K562 (cell line): ENCODE data around the gene BFSP2. TPM values are rescaled to one million over a fixed set of nuclear protein-coding genes. Genes with fewer than 3 reads are reported as not detected.

Experiments used
- ATF7 ChIP-seq: fragments of 450-650 bp; IDR thresholded peaks from 2 replicates; pipeline ENCODE4 v1.7.1; 2014; ENCODE audit warnings: mild to moderate bottlenecking, moderate library complexity
- BHLHE40 ChIP-seq: IDR thresholded peaks from 2 replicates; pipeline ENCODE4 v1.6.1; 2011; ENCODE audit warnings: low read length, improper control_type of control experiment
- ELF4 ChIP-seq: fragments of 450-650 bp; formaldehyde crosslinking; IDR thresholded peaks from 2 replicates; pipeline ENCODE4 v1.4.0; 2022; ENCODE audit warnings: missing genetic modification characterization
- HDAC2 ChIP-seq: fragments of 450-650 bp; IDR thresholded peaks from 2 replicates; pipeline ENCODE4 v1.6.1; 2016; ENCODE audit warnings: mild to moderate bottlenecking
- HDGF ChIP-seq: fragments of 450-650 bp; IDR thresholded peaks from 2 replicates; pipeline ENCODE4 v1.6.1; 2016
- HEY1 ChIP-seq: fragments of 250-450 bp; sonication (Bioruptor Pico); IDR thresholded peaks from 2 replicates; pipeline ENCODE4 v1.5.0; 2020; ENCODE audit warnings: mild to moderate bottlenecking, moderate library complexity, borderline replicate concordance
- KDM1A ChIP-seq, 2 experiments: fragments of 450-650 bp; IDR thresholded peaks; 2 replicates each; pipeline ENCODE4 v1.6.1; 2016; ENCODE audit warnings: mild to moderate bottlenecking in 2 of 2
- KLF16 ChIP-seq: IDR thresholded peaks from 2 replicates; pipeline ENCODE4 v1.6.1; 2016; ENCODE audit warnings: antibody characterized with exemption
- NCOR1 ChIP-seq: fragments of 450-650 bp; IDR thresholded peaks from 2 replicates; pipeline ENCODE4 v1.6.1; 2016; ENCODE audit warnings: mild to moderate bottlenecking, moderate library complexity
- ZBTB17 ChIP-seq: fragments of 450-650 bp; formaldehyde crosslinking; IDR thresholded peaks from 2 replicates; pipeline ENCODE4 v1.4.0; 2020; ENCODE audit warnings: mild to moderate bottlenecking
- ZNF589 ChIP-seq: fragments of 200-800 bp; sonication (Bioruptor generic); IDR thresholded peaks from 2 replicates; pipeline ENCODE4 v1.6.1; 2016; ENCODE audit warnings: low read depth, missing genetic modification characterization, missing compliant biosample characterization
- polyA plus RNA-seq, 8 experiments: library from polyadenylated mRNA; depleted of rRNA in 4 of 8; stranded (reverse) in 5 of 8; unstranded in 3 of 8; fragments of >200 nt; fragmentation: Nextera tagmentation in 2 of 8; fragmentation: Illumina TruSeq in 1 of 8; extraction: Ambion mirVana in 2 of 8; extraction: Trizol in 1 of 8; gene quantifications; 2 replicates each; pipeline versions ENCODE4 v1.2.1 to v1.2.3, GENCODE V29; 2011 to 2014; ENCODE audit warnings: inconsistent platforms in 1 of 8, missing spikeins in 1 of 8
- total RNA-seq, 7 experiments: library from RNA; depleted of rRNA in 6 of 7; stranded (reverse); fragments of >200 nt in 6 of 7; fragmentation: Illumina TruSeq in 2 of 7; extraction: Trizol in 2 of 7; gene quantifications; 2 replicates each; pipeline versions ENCODE4 v1.2.1 to v1.2.3, GENCODE V29; 2011 to 2021; ENCODE audit warnings: low replicate concordance in 1 of 7
- TF ChIP-seq, protein P1 (sequence below): fragments of 450-650 bp; IDR thresholded peaks from 2 replicates; pipeline ENCODE4 v1.6.1; 2018; ENCODE audit not compliant: partially characterized antibody
- TF ChIP-seq, protein P2 (sequence below), 2 experiments: IDR thresholded peaks in 1 of 2; conservative IDR thresholded peaks in 1 of 2; 2 replicates each; pipeline ENCODE4 v1.6.1; 2016; ENCODE audit warnings: low read depth in 2 of 2, mild to moderate bottlenecking in 1 of 2, missing compliant biosample characterization in 1 of 2, missing genetic modification characterization in 1 of 2, moderate library complexity in 1 of 2
- TF ChIP-seq, protein P3 (sequence below), 2 experiments: fragments of 450-650 bp in 1 of 2; sonication (generic) in 1 of 2; formaldehyde crosslinking in 1 of 2; IDR thresholded peaks in 1 of 2; conservative IDR thresholded peaks in 1 of 2; 2 replicates each; pipeline versions ENCODE4 v1.6.1 to v1.8.1; 2016 to 2023; ENCODE audit warnings: mild to moderate bottlenecking in 2 of 2, moderate library complexity in 2 of 2, inconsistent platforms in 1 of 2, missing genetic modification reagents in 1 of 2
- TF ChIP-seq, protein P4 (sequence below), 2 experiments: fragments of 150-350 bp in 1 of 2; IDR thresholded peaks; 2 replicates each; pipeline ENCODE4 v1.6.1; 2012 to 2016; ENCODE audit warnings: low read depth in 2 of 2, low read length in 2 of 2, mild to moderate bottlenecking in 1 of 2, moderate library complexity in 1 of 2

The BFSP2 gene
- total and polyA plus RNA-seq, 9 of the 15 experiments (the other 6 are each of a cell fraction or from before 2014, with no cell fraction given) = not detected

DNA sequence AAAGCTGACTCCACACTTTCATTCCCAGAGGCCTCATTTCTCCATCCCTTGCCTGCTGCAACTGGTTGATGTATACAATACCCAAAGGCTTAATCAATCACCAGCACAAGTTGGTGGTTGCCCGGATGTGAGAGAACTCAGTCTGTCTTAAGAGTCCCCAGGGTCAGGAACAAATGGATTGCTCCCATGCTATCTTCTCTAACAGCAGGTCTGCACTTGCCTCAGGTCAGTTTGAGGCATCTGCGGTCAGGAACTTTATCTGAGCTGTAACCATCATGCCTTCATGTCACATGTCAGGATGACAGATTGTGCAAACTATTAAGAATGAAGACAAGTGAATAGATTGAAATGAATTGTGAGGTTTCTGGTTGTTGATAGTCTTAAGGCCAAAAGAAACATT is 56.1 kb downstream of the BFSP2 start (continued):
- TF ChIP-seq KLF16 = peak; percentile 85
- TF ChIP-seq KDM1A (IDR thresholded peaks at IDR 0.05) = peak; percentile 74 to 76
- peak; percentile 80; the same call in 1 of the 2 replicates for TF ChIP-seq HEY1
- peak; percentile 79 for TF ChIP-seq BHLHE40
- TF ChIP-seq, protein P1, sequence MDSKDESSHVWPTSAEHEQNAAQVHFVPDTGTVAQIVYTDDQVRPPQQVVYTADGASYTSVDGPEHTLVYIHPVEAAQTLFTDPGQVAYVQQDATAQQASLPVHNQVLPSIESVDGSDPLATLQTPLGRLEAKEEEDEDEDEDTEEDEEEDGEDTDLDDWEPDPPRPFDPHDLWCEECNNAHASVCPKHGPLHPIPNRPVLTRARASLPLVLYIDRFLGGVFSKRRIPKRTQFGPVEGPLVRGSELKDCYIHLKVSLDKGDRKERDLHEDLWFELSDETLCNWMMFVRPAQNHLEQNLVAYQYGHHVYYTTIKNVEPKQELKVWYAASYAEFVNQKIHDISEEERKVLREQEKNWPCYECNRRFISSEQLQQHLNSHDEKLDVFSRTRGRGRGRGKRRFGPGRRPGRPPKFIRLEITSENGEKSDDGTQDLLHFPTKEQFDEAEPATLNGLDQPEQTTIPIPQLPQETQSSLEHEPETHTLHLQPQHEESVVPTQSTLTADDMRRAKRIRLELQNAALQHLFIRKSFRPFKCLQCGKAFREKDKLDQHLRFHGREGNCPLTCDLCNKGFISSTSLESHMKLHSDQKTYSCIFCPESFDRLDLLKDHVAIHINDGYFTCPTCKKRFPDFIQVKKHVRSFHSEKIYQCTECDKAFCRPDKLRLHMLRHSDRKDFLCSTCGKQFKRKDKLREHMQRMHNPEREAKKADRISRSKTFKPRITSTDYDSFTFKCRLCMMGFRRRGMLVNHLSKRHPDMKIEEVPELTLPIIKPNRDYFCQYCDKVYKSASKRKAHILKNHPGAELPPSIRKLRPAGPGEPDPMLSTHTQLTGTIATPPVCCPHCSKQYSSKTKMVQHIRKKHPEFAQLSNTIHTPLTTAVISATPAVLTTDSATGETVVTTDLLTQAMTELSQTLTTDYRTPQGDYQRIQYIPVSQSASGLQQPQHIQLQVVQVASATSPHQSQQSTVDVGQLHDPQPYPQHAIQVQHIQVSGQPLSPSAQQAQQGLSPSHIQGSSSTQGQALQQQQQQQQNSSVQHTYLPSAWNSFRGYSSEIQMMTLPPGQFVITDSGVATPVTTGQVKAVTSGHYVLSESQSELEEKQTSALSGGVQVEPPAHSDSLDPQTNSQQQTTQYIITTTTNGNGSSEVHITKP = peak; percentile 55
- TF ChIP-seq ELF4 (CRISPR knock-in tag) = no peak
- 0 out of 2 replicates have a peak, but pooled peaks have one; percentile 26 for TF ChIP-seq HDAC2
- TF ChIP-seq ATF7 = peak; percentile 26; the same call in 1 of the 2 replicates
- TF ChIP-seq ZBTB17 (CRISPR knock-in tag) = peak; percentile 33; the same call in 1 of the 2 replicates
- TF ChIP-seq ZNF589 (CRISPR knock-in tag) = no peak
- TF ChIP-seq, protein P2, sequence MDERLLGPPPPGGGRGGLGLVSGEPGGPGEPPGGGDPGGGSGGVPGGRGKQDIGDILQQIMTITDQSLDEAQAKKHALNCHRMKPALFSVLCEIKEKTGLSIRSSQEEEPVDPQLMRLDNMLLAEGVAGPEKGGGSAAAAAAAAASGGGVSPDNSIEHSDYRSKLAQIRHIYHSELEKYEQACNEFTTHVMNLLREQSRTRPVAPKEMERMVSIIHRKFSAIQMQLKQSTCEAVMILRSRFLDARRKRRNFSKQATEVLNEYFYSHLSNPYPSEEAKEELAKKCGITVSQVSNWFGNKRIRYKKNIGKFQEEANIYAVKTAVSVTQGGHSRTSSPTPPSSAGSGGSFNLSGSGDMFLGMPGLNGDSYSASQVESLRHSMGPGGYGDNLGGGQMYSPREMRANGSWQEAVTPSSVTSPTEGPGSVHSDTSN (CRISPR knock-in tag; IDR thresholded peaks at IDR 0.05; ENCODE audit: low read depth) = no peak
- TF ChIP-seq, protein P2 (tag; conservative IDR thresholded peaks at IDR 0.05; ENCODE audit: low read depth) = peak; percentile 85
- TF ChIP-seq, protein P3, sequence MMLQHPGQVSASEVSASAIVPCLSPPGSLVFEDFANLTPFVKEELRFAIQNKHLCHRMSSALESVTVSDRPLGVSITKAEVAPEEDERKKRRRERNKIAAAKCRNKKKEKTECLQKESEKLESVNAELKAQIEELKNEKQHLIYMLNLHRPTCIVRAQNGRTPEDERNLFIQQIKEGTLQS (IDR thresholded peaks at IDR 0.05) = no peak
- TF ChIP-seq, protein P3 (CRISPR knock-in tag; conservative IDR thresholded peaks at IDR 0.05) = no peak
- peak; percentile 47 for TF ChIP-seq NCOR1
- TF ChIP-seq, protein P4, sequence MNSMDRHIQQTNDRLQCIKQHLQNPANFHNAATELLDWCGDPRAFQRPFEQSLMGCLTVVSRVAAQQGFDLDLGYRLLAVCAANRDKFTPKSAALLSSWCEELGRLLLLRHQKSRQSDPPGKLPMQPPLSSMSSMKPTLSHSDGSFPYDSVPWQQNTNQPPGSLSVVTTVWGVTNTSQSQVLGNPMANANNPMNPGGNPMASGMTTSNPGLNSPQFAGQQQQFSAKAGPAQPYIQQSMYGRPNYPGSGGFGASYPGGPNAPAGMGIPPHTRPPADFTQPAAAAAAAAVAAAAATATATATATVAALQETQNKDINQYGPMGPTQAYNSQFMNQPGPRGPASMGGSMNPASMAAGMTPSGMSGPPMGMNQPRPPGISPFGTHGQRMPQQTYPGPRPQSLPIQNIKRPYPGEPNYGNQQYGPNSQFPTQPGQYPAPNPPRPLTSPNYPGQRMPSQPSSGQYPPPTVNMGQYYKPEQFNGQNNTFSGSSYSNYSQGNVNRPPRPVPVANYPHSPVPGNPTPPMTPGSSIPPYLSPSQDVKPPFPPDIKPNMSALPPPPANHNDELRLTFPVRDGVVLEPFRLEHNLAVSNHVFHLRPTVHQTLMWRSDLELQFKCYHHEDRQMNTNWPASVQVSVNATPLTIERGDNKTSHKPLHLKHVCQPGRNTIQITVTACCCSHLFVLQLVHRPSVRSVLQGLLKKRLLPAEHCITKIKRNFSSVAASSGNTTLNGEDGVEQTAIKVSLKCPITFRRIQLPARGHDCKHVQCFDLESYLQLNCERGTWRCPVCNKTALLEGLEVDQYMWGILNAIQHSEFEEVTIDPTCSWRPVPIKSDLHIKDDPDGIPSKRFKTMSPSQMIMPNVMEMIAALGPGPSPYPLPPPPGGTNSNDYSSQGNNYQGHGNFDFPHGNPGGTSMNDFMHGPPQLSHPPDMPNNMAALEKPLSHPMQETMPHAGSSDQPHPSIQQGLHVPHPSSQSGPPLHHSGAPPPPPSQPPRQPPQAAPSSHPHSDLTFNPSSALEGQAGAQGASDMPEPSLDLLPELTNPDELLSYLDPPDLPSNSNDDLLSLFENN (IDR thresholded peaks at IDR 0.05; ENCODE audit: low read depth in 2 of 2, low read length in 2 of 2) = 0 out of 4 replicates have a peak, but pooled peaks of 1 of the 2 experiments have one; percentile 51
- no peak for TF ChIP-seq HDGF
